HG03196 (cell line): ENCODE measurements around the gene CCDC179.
A peak's percentile ranks its signal among the peaks of the same experiment; 100 is the strongest.

Experiments used
- ATAC-seq: cut with Tn5 transposase; IDR thresholded peaks from one replicate; pipeline ENCODE4 v1.9.1; 2021; ENCODE audit not compliant: unreplicated experiment

CCDC179 gene

DNA sequence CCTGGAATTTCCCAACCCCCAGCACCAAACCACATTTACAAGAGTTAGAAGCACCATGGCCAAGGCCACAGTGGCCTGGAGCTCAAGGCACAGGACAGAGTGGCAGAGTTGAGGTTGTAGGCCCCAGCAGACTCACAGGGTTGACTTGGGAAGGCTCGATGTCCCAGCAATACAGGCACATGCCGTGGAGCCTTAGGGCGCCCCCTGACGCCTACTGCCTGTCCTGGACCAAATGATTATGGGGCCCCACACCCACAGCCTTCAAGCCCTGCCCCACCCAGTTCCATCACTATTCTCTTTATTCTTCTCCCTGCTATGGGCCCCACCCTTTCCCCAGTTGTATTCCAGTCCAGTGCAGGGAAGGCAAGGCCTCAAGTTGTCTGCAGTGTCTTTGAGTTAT is at the start of gene CCDC179:
TSS of gene CCDC179 (minus strand) at position 234 of the 400 bp plus-strand sequence. CDS start at position 181, 53 bp downstream.
- ATAC-seq, result no peak

DNA sequence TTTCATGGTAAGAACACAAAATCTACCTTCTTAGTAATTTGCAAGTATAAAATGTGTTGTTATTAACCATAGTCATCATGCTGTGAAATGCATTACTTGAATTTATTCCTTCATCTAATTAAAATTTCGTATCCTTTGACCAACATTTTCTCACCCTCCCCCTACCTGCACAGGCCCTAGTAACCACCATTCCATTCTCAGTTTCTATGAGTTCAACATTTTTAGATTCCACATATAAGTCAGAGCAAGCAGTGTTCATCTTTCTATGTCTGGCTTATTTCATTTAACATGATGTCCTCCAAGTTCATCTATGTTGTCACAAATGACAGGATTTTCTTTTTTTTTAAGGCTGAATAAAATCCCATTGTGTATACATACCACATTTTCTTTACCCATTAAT is 43.5 kb upstream of the CCDC179 start:
- ATAC-seq, result peak; percentile 74

DNA sequence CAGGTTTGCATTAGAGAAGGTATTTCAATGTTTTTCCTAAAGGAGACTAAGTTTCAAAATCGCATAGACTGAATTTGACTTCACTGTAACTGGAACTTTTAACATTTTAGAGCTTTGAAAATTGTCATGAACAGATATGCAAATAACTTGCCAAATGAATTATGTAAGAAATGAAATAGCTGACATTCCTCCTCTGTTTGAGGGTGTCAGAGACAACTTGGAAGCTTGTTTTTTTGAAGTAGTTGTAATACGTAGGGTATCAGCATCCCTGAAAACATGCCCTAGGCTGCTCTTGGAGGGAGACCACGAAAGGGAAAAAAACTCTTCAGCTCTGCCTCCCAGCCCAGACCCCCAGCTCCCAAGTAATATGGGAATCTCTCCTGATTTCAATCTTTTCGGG is 41.3 kb upstream of the CCDC179 start:
- no peak for ATAC-seq

DNA sequence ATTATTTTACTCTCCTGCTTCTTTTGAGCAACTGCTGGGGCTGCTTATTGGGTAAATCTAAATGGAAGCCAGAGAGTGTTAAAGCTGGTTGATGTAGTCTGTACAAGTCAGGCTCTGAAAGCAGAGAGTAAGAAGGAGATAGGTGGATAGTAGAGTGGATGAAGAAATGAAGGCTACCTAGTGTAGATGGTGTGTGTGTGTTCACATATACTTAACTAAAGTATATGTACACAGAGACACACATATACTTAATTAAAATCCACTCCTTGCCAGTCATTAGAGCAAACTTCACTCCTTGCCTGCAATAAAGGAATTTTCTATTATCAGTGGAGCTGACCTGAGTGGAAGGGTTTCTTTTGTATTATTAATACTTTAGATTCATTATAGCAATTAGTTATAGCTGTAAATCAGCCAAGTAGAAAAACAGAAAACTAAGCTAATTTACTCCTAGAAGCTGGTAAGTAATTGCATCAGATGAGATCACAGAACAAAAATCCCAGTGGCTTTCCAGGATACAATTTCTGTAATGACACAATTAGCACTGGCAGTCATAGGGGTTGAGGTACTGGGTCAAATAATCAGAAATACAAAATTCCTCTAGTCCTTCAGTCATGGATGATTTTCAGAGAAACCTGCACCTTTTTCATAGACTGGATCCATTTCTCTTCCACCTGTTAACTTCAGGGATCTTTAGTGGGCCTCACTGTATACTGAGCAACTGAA is 40.7 kb upstream of the CCDC179 start:
- no peak for ATAC-seq

DNA sequence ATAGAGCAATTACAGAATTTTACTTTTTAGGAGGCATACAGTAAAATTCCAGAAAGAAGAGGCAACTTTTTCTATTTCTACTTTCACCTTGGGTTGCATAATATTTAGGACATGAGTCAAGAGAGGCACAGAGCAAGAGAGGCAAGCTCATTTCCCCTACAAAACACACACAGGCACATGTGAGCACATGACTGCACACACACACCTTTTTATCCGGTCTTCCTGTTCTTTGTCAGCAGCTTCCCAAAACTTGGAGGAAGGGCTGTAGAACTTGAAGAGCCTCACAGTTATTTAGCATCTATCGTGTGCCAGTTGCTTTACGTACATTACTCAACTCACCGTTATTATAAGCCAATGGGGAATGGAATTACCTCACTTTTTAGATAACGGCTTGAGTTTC is 37.8 kb upstream of the CCDC179 start:
- no peak for ATAC-seq

DNA sequence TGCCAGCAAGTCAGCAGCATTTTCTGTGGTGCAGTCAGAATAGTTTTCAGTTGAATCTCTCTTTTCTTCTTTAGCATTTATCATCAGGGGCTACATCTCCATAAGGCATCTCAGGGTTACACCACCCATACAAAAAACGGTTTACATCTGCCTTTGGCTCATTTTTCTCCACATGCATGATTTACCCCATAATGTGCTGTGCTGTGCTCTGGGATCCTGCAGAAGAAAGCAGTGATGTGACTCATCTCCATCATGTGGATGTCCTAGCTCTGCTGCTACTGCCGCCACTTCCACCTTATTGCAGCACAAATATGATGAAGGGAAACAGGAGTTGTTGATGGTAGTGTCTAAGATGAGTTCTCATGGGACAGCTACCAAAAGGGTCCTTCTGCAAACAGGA is 30.0 kb upstream of the CCDC179 start:
- no peak for ATAC-seq

DNA sequence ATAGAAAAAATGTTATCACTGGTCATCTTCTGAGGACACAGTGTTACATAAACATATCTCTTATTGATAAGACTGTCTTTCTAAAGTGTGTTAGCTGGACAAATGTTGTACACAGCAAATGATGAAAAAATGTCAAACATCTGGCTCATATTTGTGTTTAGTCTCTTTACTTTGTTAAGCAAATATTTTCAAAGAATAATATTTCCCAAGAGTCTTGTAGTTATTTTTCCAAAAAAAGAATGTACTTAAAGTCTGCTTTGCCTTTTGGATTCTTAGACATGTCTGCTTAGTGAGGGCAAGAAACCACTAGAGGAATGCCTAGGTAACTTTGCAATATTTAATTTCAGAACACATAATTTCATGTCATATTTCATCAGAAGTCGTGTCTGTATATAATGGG is 23.9 kb upstream of the CCDC179 start:
- no peak for ATAC-seq

DNA sequence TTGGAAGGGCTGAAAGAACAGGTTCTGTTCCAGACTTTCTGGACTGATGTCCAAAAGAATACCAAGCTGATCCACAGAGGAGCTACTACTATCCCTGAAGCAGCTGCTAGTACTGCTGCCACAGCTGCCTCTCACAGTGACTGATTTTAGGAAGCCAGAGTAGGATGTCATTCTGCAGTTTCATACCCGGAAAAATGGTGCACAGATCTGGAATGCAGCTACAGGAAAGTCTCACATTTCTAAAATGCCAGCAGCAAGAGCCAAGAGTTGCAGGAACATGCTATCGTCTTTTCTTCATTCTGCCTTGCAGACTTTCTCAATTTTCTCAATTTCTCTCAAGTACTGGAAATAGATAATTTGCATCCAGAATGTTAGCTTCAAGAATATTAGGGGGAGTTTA is 19.4 kb upstream of the CCDC179 start:
- ATAC-seq, result no peak

DNA sequence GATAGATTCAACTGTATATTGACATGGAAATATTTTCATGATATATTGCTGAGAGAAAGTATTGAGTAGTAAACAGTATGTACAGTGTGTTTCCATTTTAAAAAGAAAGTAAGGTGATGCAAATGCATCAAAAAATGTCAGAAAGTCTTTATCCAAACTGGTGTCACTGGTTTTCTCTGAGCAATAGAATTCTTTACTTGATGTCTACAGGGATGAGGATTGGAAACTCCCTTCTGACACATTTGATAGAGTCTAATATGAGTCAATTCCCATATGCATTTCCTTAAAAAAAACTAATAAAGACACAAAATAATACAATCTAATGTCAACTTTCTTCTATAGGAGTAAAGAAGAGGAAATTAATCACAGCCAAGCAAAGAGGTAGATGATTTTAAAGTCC is 18.3 kb upstream of the CCDC179 start:
- no peak for ATAC-seq

DNA sequence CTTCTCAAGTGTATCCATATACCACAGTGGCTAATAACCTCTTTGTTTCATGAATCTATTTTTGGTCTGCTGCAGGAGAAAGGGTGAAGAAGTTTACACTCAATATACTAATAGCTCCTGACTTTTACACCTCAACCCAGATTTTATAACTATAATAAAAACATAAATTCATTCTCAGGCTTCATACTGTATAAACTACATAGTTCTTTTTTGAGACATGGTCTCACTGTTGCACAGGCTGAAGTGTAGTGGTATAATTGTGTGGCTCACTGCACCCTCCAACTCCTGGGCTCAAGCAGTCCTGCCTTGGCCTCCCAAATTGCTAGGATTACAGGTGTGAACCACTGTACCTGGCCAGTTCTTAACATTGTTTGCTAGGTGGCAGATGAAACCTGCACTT is 17.8 kb upstream of the CCDC179 start:
- no peak for ATAC-seq

DNA sequence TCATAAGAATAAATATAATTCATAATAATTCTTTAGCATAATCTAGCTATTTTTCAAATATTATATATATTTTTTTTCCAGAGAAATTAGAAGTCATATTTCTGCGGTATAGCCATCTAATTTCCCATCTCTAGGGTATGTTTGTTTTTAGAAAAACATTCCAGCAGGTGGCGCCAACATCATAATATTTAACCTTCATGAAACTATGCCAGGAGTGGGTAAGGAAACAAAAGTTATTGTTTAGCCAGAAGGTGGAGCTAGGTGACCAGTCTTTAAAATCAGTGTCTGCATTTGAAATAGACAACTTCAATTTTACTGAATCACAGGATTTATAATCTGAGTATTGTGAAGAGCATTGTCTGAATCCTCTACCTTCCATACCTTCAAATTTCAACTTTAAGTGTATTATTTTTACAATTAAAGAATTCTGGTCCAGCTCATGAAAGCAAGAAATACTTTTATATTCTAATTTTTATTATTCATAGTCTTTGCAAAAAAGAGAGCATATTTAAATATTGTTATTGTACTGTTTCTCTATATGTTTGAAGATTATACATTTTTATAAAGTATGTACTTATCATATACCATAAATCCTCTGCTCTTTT is 15.7 kb upstream of the CCDC179 start:
- ATAC-seq, result peak; percentile 99

DNA sequence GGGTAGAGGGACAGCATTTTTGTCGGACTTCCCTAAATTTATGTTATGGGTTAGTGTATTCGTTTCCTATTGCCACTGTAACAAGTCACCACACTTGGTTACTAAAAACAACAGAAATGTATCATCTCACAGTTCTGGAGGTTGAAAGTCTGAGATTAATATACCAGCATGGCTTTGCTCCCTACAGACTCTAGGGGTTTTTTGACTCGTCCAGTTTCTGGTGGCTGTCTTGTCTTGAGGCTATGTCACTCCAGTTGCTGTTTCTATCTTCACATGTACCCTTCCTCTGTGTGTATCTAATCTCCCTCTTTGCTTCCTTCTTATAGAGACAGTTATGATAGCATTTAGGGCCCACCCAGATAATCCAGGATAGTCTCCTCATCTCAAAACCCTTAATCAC is 9.1 kb upstream of the CCDC179 start:
- ATAC-seq, result no peak

DNA sequence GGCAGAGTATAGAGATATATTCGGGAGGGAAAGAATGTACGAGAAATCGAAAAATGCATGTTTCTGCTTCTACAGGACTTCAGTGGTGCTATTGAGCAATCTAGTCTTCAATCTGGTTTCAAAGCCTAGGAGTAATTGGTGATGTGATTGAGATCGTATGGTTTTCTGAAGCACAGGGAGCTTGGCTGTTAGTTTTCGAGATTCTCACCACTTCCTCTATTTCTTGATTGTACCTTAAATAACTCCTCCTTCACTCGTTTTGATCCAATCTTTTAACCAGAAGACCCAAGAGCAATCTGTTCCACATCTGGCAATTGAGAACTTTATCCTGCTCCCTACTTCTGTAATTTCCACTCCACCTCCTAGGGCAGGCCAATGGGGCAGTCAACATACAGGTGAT is 518 bp downstream of the CCDC179 start:
- ATAC-seq, result no peak

DNA sequence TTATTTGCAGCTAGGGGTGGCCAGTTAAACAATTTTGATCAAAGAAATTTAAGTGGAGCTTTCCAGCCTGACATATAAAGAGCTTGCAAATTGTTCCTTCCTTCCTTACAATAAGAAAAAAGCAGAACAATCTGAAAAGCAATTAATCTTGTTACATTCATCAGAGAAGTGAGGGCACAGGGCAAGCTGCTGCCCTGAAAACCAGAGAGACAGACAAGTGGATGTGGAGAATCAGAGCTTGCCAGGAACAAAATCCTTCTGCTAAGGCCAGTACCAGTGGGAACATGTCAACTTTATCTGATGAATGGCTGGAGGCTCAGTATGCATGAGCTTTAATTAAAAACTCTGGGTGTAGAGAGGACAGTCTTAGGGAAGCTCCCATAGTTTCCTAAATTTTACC is 8.8 kb downstream of the CCDC179 start:
- ATAC-seq, result no peak

DNA sequence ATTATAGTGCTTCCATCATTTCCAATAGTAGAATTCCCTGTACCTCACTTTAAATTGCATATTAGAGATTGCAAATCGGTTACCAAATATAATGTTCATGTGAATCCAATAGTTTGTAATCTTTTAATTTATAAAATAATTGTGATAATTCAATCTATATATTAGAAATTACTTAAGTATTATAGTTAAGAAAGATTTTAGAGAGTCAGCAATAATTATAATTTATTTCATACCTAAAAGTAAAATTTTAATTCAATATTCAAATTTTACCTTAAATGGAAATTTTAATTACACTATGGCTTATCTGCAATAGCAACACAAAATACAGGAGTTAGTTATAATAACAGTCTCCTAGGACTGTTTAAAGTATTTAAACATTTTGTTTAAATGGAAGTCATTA is 13.5 kb downstream of the CCDC179 start:
- ATAC-seq, result no peak

DNA sequence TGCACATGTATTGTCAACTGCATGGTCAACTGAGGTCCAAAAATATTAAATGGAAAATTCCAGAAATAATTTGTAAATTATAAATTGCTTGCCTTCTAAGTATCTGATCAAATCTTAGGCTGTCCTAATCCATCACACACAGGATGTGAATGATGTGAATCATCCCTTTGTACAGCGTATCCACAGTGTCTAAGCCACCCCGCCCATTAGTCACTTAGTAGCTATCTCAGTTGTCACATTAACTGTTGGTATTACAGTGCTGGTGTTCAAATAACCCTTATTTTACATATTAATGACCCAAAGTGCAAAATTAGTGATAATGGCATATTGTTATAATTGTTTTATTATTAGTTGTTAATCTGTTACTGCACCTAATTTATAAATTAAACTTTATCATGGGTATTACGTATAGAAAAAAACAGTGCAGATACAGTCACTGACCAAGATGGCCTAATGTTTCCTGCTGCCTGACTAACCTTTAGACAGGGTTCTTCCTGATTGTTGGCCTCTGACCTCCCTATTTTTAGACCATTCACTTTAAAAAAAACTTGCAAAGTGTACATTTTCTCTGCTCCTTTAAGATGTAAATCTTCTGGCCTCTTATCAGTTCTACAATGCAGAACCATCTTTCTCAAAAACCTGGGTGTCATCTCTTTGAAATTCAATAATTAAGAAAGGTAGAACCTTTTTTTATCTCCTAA is 27.8 kb downstream of the CCDC179 start:
- no peak for ATAC-seq

DNA sequence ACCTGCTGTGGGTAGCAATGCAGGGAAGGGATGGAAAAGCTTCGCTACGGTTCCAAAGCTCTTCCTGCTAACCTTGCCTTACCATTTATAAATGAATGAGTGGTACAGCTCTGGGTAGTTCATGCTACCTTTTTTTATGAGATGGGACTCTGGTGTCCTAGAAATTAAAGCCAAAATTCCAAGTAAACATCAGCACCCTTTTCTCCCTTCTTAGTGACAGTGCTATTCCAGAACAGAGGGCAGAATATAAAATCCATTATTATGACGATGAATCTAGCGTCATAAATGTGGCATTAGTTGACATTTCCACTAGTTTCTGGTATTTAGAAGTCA is 30.2 kb downstream of the CCDC179 start:
- ATAC-seq, result no peak

DNA sequence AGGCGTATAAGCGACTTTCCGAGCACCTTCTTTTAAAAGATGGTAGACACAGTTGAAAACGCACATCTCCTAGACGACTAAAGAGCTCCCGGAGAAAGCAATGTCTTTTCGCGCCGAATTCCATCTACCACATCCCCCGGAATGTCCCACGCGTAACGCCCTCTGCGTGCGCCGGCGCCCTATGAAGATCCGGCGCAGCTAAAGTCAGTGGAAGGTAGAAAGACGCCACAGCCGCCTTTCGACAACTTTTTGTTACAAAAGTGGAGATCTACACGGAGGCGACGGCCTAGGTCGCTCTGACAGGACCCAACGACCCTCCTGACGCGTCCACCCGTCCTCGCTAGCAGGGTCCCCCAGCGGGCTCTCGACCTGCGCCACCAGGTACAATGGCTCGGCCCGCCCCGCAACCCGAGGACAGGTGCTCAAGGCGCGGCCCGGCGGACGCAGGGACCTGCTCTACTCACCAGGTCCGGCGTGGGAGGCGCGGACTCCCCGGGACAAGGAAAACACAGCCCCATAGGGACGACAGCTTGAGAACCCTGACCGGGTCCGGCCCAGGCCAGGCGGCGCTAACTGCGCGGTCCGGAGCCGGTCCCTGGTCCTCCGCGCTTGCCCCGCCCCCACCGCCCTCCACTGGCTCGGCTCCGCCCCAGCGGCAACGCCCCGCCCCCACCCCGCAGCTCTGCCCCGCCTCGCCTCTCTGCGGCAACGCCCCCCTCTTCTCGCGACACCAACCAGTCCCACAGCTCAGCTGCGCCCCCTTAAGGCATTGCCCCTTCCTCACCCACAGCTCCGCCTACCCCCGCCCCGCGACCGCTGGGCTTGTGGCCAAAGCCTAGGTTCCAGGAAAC is 30.8 kb downstream of the CCDC179 start, which contains the start of gene SVIP:
TSS of gene SVIP (minus strand) at position 571 of the 851 bp plus-strand sequence. CDS start at position 518, 53 bp downstream.
- peak; percentile 96 for ATAC-seq

DNA sequence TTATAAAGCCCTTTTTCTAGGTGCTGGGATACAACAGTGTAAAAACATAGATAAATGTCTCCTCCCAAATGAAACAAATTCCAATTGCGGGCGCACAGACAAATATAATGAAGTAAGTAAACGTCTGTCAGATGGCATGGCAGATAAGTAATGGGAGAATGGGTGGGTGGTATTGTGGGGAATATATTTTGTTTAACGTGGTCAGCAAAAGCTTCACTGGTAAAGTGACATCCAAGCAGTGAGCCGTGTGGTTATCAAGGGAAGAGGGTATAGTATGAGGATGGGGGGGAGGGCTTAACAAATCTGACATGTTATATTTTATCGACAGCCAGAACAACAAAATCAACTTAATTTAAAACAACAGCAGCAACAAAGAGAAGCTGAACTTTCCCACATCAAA is 31.9 kb downstream of the CCDC179 start:
- ATAC-seq, result no peak

DNA sequence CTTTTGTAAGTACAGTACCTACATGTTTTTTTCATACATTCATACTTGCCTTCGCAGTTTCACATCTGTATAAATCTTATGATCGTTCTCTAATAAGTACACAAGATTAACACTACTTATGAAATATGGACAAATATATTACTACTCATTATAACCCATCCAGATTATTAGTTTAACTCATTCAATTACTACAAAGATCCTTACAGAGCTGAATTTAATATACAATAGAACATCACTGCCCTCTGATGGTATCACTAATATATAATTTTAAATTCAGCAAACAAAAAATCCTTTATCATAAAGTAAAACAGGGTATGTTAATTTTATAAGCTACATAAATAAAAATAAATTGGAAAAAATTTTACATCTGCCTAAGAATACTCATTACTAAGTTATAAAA is 38.1 kb downstream of the CCDC179 start:
- no peak for ATAC-seq

DNA sequence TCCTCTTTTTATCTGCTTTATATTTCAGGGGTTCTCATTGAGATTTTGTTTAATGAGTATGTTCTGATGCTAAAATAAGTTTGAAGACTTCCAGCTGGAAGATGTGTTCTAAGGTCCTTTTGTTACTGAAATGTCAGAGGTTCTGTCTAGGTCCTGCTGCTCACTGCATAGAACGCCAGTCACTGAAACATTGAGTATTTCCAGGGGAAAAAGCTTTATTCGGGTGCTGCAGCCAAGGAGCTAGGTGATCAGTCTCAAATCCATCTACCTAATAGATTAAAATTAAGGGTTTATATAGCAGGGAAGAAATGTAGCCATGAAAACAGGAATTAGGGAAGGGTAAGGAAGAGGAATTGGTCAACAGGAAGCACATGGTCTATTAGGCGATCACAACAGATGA is 50.4 kb downstream of the CCDC179 start:
- ATAC-seq, result no peak
